Common myeloid progenitor, CD34-positive (primary cell): Measurements from ENCODE around the gene GRID2.

Source experiments
- CTCF ChIA-PET: fragments of 350-600 bp; sonication (Branson Sonifier 250); formaldehyde crosslinking; loops from one replicate; lab custom pipeline; 2021; ENCODE audit warnings: antibody characterized with exemption; lab: Charles Lee
- POLR2A ChIA-PET: fragments of 350-600 bp; sonication (Branson Sonifier 250); formaldehyde crosslinking; loops from one replicate; lab custom pipeline; 2021; ENCODE audit warnings: antibody characterized with exemption; lab: Charles Lee
- DNase-seq, 3 donors: peaks; one replicate each; pipeline versions ENCODE4 v3.0.0 to v3.0.0-alpha.2; 2013
- H3K27ac ChIP-seq, 2 experiments: 1 replicate in 1 of 2; 2 replicates in 1 of 2; pipeline ENCODE4 v1.7.0; 2013; ENCODE audit warnings: inconsistent platforms in 2 of 2, low read length in 2 of 2, mild to moderate bottlenecking in 2 of 2, low read depth in 1 of 2, moderate library complexity in 1 of 2; ENCODE audit not compliant: severe bottlenecking in 2 of 2, insufficient read depth in 1 of 2, poor library complexity in 1 of 2
- H3K27me3 ChIP-seq, 5 experiments: replicated peaks in 2 of 5; 1 replicate in 3 of 5; 2 replicates in 2 of 5; pipeline versions ENCODE4 v1.6.1 to v1.7.0; 2013; ENCODE audit warnings: low read length in 4 of 5, mild to moderate bottlenecking in 2 of 5, moderate library complexity in 2 of 5, inconsistent platforms in 1 of 5; ENCODE audit not compliant: insufficient read depth in 5 of 5, control insufficient read depth in 4 of 5
- H3K36me3 ChIP-seq, 4 experiments: 1 replicate in 2 of 4; 2 replicates in 2 of 4; pipeline versions ENCODE4 v1.6.1 to v1.7.0; 2013; ENCODE audit warnings: low read length in 3 of 4, control low read depth in 1 of 4, mild to moderate bottlenecking in 1 of 4; ENCODE audit not compliant: control insufficient read depth in 4 of 4, insufficient read depth in 4 of 4
- H3K4me1 ChIP-seq, 4 experiments: 1 replicate in 3 of 4; 2 replicates in 1 of 4; pipeline versions ENCODE4 v1.6.1 to v1.7.1; 2013; ENCODE audit warnings: low read length in 3 of 4, mild to moderate bottlenecking in 3 of 4, control low read depth in 1 of 4, inconsistent platforms in 1 of 4, moderate library complexity in 1 of 4; ENCODE audit not compliant: control insufficient read depth in 4 of 4, insufficient read depth in 4 of 4; ENCODE audit errors: control extremely low read depth in 1 of 4
- H3K4me3 ChIP-seq, 7 experiments: 1 replicate in 4 of 7; 2 replicates in 3 of 7; pipeline versions ENCODE4 v1.5.1 to v1.7.0; 2013; ENCODE audit warnings: mild to moderate bottlenecking in 7 of 7, low read length in 6 of 7, moderate library complexity in 6 of 7, inconsistent platforms in 2 of 7, low read depth in 2 of 7, control low read depth in 1 of 7; ENCODE audit not compliant: insufficient read depth in 4 of 7, control insufficient read depth in 1 of 7; ENCODE audit errors: extremely low read depth in 1 of 7
- H3K9me3 ChIP-seq, 5 experiments: 1 replicate in 4 of 5; 2 replicates in 1 of 5; pipeline versions ENCODE4 v1.6.1 to v1.7.1; 2013; ENCODE audit warnings: low read length in 4 of 5, mild to moderate bottlenecking in 2 of 5, inconsistent platforms in 1 of 5, low read depth in 1 of 5, moderate library complexity in 1 of 5; ENCODE audit not compliant: control insufficient read depth in 4 of 5, insufficient read depth in 2 of 5; ENCODE audit errors: control extremely low read depth in 1 of 5
- WGBS: methylation state at CpG from one replicate; pipeline ENCODE4 v1.1.5; 2013; ENCODE audit not compliant: insufficient coverage; 5-methylcytosine and 5-hydroxymethylcytosine counted together

GRID2 gene

GRCh38 chr4:92678292-92678691 is 374.5 kb downstream of the GRID2 start:
- 100% methylated on average over 2 of the region's 4 CpGs for WGBS
- no peaks in the 10 kb centered on the region for H3K4me1 ChIP-seq
- POLR2A ChIA-PET = no interaction called here
- CTCF ChIA-PET = interaction anchor here (0.6 kb wide), 1 partner anchor 82 kb away, joined by 3 read pairs; no protein-coding TSS in a partner anchor
- DNase-seq = no peak
- H3K9me3 ChIP-seq = peaks cover 0 to 2% (median 0%) of the 10 kb centered on the region in 5 experiments
- H3K36me3 ChIP-seq = no peaks in the 10 kb centered on the region
- no peak overlapping the region for H3K4me3 ChIP-seq
- H3K27me3 ChIP-seq = no peaks in the 10 kb centered on the region
- H3K27ac ChIP-seq = no peak overlapping the region

- CTCF ChIA-PET = no interaction called here
- Histone ChIP-seq H3K36me3 (no peaks in the 10 kb centered on the region), H3K4me1 (no peaks in the 10 kb centered on the region), H3K9me3 (peaks cover 0 to 2% (median 0%) of the 10 kb centered on the region in 5 experiments), H3K27ac (no peak overlapping the region), H3K4me3 (no peak overlapping the region), H3K27me3 (no peaks in the 10 kb centered on the region)
- WGBS = no CpG with 5 or more reads among the region's 1 CpG
- POLR2A ChIA-PET = no interaction called here
- no peak for DNase-seq
Observed at GRCh38 chr4:92679149-92679548, 375.4 kb downstream of the GRID2 start.

- ChIA-PET CTCF (no interaction called here), POLR2A (no interaction called here)
- WGBS = 97% methylated on average over 3 of the region's 3 CpGs
- Histone ChIP-seq H3K36me3 (no peaks in the 10 kb centered on the region), H3K4me1 (no peaks in the 10 kb centered on the region), H3K9me3 (no peaks in the 10 kb centered on the region), H3K4me3 (no peak overlapping the region), H3K27ac (no peak overlapping the region), H3K27me3 (no peaks in the 10 kb centered on the region)
- no peak for DNase-seq
Observed at GRCh38 chr4:92714640-92715039, 410.9 kb downstream of the GRID2 start.

- ChIA-PET POLR2A (no interaction called here), CTCF (no interaction called here)
- Histone ChIP-seq H3K4me1 (no peaks in the 10 kb centered on the region), H3K27me3 (peaks cover 0 to 2% (median 0%) of the 10 kb centered on the region in 5 experiments), H3K36me3 (no peaks in the 10 kb centered on the region), H3K9me3 (peaks cover 0 to 1% (median 0%) of the 10 kb centered on the region in 5 experiments), H3K27ac (no peak overlapping the region), H3K4me3 (no peak overlapping the region)
- no peak for DNase-seq
- WGBS = 63% methylated on average over 1 of the region's 1 CpG
Observed at GRCh38 chr4:92733231-92733630, 429.5 kb downstream of the GRID2 start.

- peaks cover 0 to 1% (median 0%) of the 10 kb centered on the region in 5 experiments for H3K9me3 ChIP-seq
- no peaks in the 10 kb centered on the region for H3K4me1 ChIP-seq
- WGBS = no CpG with 5 or more reads among the region's 2 CpGs
- ChIA-PET CTCF (no interaction called here), POLR2A (no interaction called here)
- DNase-seq = no peak
- no peak overlapping the region for H3K4me3 ChIP-seq
- H3K27me3 ChIP-seq = peaks cover 0 to 2% (median 0%) of the 10 kb centered on the region in 5 experiments
- H3K27ac ChIP-seq = no peak overlapping the region
- no peaks in the 10 kb centered on the region for H3K36me3 ChIP-seq
Observed at GRCh38 chr4:92735025-92735665, 431.4 kb downstream of the GRID2 start.

GRCh38 chr4:92760433-92760832 is 456.7 kb downstream of the GRID2 start:
- no peaks in the 10 kb centered on the region for H3K9me3 ChIP-seq
- ChIA-PET CTCF (interaction anchor here (1.2 kb wide), 1 partner anchor 394 kb away, joined by 3 read pairs; no protein-coding TSS in a partner anchor), POLR2A (no interaction called here)
- H3K4me3 ChIP-seq = no peak overlapping the region
- no peak for DNase-seq
- H3K27me3 ChIP-seq = no peaks in the 10 kb centered on the region
- H3K36me3 ChIP-seq = no peaks in the 10 kb centered on the region
- H3K4me1 ChIP-seq = peaks cover 0 to 3% (median 0%) of the 10 kb centered on the region in 4 experiments
- H3K27ac ChIP-seq = no peak overlapping the region

GRCh38 chr4:92776080-92776479 is 472.3 kb downstream of the GRID2 start:
- Histone ChIP-seq H3K27me3 (peaks cover 0 to 2% (median 0%) of the 10 kb centered on the region in 5 experiments), H3K27ac (no peak overlapping the region), H3K4me3 (no peak overlapping the region), H3K36me3 (no peaks in the 10 kb centered on the region), H3K4me1 (no peaks in the 10 kb centered on the region), H3K9me3 (no peaks in the 10 kb centered on the region)
- no peak for DNase-seq
- POLR2A ChIA-PET = no interaction called here
- CTCF ChIA-PET = no interaction called here
- WGBS = no CpG with 5 or more reads among the region's 3 CpGs
